GM23338 (cell line): ENCODE results near the gene ASTL.

Experiments
- EZH2 ChIP-seq: fragments of 200-600 bp; sonication (generic); IDR thresholded peaks from one replicate; pipeline ENCODE4 v1.8.0; 2017; ENCODE audit warnings: antibody characterized with exemption, mild to moderate bottlenecking, low read depth; ENCODE audit not compliant: unreplicated experiment
- POLR2AphosphoS5 ChIP-seq: IDR thresholded peaks from 2 replicates; pipeline ENCODE4 v1.6.1; 2016; ENCODE audit warnings: antibody characterized with exemption, low read depth
- TF ChIP-seq, protein P1 (sequence below), 2 experiments: fragments of 200-600 bp in 1 of 2; sonication (generic) in 1 of 2; conservative IDR thresholded peaks; 2 replicates each; pipeline versions ENCODE4 v1.5.1 to v1.6.1; 2016 to 2017; ENCODE audit warnings: antibody characterized with exemption in 2 of 2, low read depth in 2 of 2, mild to moderate bottlenecking in 2 of 2, moderate library complexity in 1 of 2

DNA sequence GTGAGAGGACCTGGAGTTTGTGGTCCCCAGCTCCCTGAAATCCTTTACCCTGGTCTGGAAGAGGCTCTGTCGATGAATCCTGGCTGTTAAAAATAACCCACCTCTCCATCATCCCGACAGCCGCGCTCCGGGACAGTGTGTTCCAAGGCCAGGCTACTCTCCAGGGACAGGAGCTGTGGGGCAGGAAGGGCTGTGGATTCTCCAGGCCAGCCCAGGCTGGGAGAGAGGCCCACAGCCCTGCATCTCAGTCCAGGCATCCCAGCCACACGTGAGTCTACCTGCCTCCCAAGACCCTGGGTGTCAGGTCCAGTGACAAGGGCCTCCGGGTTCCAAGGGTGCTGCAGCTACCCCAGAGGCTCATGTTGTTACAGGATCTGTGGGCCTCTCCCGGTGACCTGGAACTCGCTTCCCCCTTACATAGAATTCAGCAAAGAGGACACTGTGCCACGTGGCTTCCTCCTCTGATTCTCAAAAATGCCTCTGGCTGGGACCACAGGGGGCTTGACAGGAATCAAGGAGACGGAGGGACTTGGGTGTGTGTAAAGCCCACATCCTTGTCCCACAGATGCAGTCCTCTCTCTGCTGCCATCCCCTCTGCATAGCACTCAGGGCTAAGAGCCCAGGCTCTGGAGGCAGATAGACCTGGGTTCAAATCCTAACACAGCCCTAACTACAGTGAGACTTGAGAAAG is 39.3 kb downstream of the ASTL start:
- TF ChIP-seq, protein P1, sequence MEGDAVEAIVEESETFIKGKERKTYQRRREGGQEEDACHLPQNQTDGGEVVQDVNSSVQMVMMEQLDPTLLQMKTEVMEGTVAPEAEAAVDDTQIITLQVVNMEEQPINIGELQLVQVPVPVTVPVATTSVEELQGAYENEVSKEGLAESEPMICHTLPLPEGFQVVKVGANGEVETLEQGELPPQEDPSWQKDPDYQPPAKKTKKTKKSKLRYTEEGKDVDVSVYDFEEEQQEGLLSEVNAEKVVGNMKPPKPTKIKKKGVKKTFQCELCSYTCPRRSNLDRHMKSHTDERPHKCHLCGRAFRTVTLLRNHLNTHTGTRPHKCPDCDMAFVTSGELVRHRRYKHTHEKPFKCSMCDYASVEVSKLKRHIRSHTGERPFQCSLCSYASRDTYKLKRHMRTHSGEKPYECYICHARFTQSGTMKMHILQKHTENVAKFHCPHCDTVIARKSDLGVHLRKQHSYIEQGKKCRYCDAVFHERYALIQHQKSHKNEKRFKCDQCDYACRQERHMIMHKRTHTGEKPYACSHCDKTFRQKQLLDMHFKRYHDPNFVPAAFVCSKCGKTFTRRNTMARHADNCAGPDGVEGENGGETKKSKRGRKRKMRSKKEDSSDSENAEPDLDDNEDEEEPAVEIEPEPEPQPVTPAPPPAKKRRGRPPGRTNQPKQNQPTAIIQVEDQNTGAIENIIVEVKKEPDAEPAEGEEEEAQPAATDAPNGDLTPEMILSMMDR (conservative IDR thresholded peaks at IDR 0.05; ENCODE audit: low read depth in 2 of 2): no peak
- TF ChIP-seq EZH2 (no peak), POLR2AphosphoS5 (no peak)
